WTC11 (cell line): Measurements from ENCODE around the gene CC2D1A. TPM values are rescaled to one million over a fixed set of nuclear protein-coding genes. Genes with fewer than 3 reads are reported as not detected.

ENCODE experiments used
- ATAC-seq: fragments of 200-7000 bp; cut with Tn5 transposase; 2 replicates; pipeline ENCODE4 v1.10.0; 2021; ENCODE audit warnings: mild to moderate bottlenecking, moderate library complexity
- CTCF ChIA-PET: fragments of 300-600 bp; sonication (Branson Sonifier 250); formaldehyde crosslinking; loops from one replicate; lab custom pipeline; 2021; ENCODE audit warnings: antibody characterized with exemption; lab: Charles Lee
- POLR2A ChIA-PET: fragments of 350-600 bp; sonication (Branson Sonifier 250); formaldehyde crosslinking; loops from one replicate; lab custom pipeline; 2021; ENCODE audit warnings: antibody characterized with exemption; lab: Charles Lee
- DNase-seq: peaks from one replicate; pipeline ENCODE4 v3.0.0; 2021; ENCODE audit warnings: low spot score
- H3K27ac Mint-ChIP-seq: 2 replicates; pipeline ENCODE4 v1.8.0; 2021; ENCODE audit warnings: mixed read lengths
- H3K27me3 Mint-ChIP-seq: 2 replicates; pipeline ENCODE4 v1.8.0; 2021; ENCODE audit warnings: low read depth, mild to moderate bottlenecking, moderate library complexity, mixed read lengths
- H3K36me3 Mint-ChIP-seq: 2 replicates; pipeline ENCODE4 v1.8.0; 2021; ENCODE audit warnings: mixed read lengths
- H3K4me1 Mint-ChIP-seq: 2 replicates; pipeline ENCODE4 v1.8.0; 2022; ENCODE audit warnings: mixed read lengths
- H3K4me3 Mint-ChIP-seq: 2 replicates; pipeline ENCODE4 v1.8.0; 2021; ENCODE audit warnings: mild to moderate bottlenecking, moderate library complexity, mixed read lengths
- H3K9me3 Mint-ChIP-seq: 2 replicates; pipeline ENCODE4 v1.8.0; 2021; ENCODE audit warnings: mixed read lengths
- E2F4 ChIP-seq: sonication (generic); formaldehyde crosslinking; IDR thresholded peaks from 2 replicates; pipeline ENCODE4 v1.8.1; 2022; ENCODE audit warnings: low read depth, mild to moderate bottlenecking, moderate library complexity, missing genetic modification reagents, borderline replicate concordance
- ELF4 ChIP-seq: sonication (generic); formaldehyde crosslinking; IDR thresholded peaks from 2 replicates; pipeline ENCODE4 v1.8.1; 2022; ENCODE audit warnings: low read depth, mild to moderate bottlenecking, moderate library complexity, missing genetic modification reagents
- JAZF1 ChIP-seq: fragments of 250-450 bp; sonication (Bioruptor Pico); IDR thresholded peaks from 2 replicates; pipeline ENCODE4 v1.9.0; 2021; ENCODE audit warnings: moderate library complexity, mild to moderate bottlenecking, inconsistent platforms
- MLX ChIP-seq: sonication (generic); formaldehyde crosslinking; IDR thresholded peaks from 2 replicates; pipeline ENCODE4 v1.8.1; 2023; ENCODE audit warnings: mild to moderate bottlenecking, missing genetic modification reagents, moderate library complexity
- PRDM15 ChIP-seq: sonication (generic); formaldehyde crosslinking; IDR thresholded peaks from 2 replicates; pipeline ENCODE4 v1.8.0; 2022; ENCODE audit warnings: missing genetic modification reagents
- STAT6 ChIP-seq: sonication (generic); formaldehyde crosslinking; conservative IDR thresholded peaks from 2 replicates; pipeline ENCODE4 v1.8.1; 2023; ENCODE audit warnings: mild to moderate bottlenecking, low read depth, missing genetic modification reagents, moderate library complexity
- USF1 ChIP-seq: sonication (generic); formaldehyde crosslinking; IDR thresholded peaks from 2 replicates; pipeline ENCODE4 v1.8.0; 2022; ENCODE audit warnings: mild to moderate bottlenecking, missing genetic modification reagents
- ZNF138 ChIP-seq: sonication (generic); formaldehyde crosslinking; conservative IDR thresholded peaks from 2 replicates; pipeline ENCODE4 v1.8.1; 2022; ENCODE audit warnings: mild to moderate bottlenecking, moderate library complexity, missing genetic modification reagents
- ZNF219 ChIP-seq: sonication (generic); formaldehyde crosslinking; IDR thresholded peaks from 2 replicates; pipeline ENCODE4 v1.8.0; 2023; ENCODE audit warnings: missing genetic modification reagents, mild to moderate bottlenecking, borderline replicate concordance
- ZNF423 ChIP-seq: fragments of 250-450 bp; sonication (Bioruptor Pico); IDR thresholded peaks from 2 replicates; pipeline ENCODE4 v2.1.2; 2022; ENCODE audit warnings: mild to moderate bottlenecking, moderate library complexity
- ZNF532 ChIP-seq: fragments of 250-450 bp; sonication (Bioruptor Pico); IDR thresholded peaks from 2 replicates; pipeline ENCODE4 v1.9.0; 2021; ENCODE audit warnings: mild to moderate bottlenecking, borderline replicate concordance
- total RNA-seq: library from RNA; stranded (reverse); gene quantifications from 3 replicates; pipeline ENCODE4 v1.2.3, GENCODE V29; 2021

CC2D1A gene
- total RNA-seq, 1 experiment from 2014 or later: 44.2 TPM

GRCh38 chr19:13885826-13886365, 20.1 kb upstream of the CC2D1A start:
- H3K36me3 Mint-ChIP-seq: no peaks in the 10 kb centered on the region
- ChIA-PET POLR2A (interaction anchor here (0.6 kb wide), 2 partner anchors 116 to 251 kb away, joined by 3 to 8 read pairs; no protein-coding TSS in a partner anchor), CTCF (interaction anchor here (0.7 to 2.6 kb wide), 8 partner anchors 17 to 186 kb away, joined by 3 to 12 read pairs (median 4); partner anchors contain the start of genes DCAF15, IL27RA and MISP3)
- DNase-seq (no peak), ATAC-seq (no peak)
- no peaks in the 10 kb centered on the region for H3K9me3 Mint-ChIP-seq
- TF ChIP-seq ELF4 (no peak), STAT6 (CRISPR knock-in tag) (no peak), ZNF219 (CRISPR knock-in tag) (no peak), ZNF423 (CRISPR knock-in tag) (no peak), MLX (CRISPR knock-in tag) (no peak), ZNF138 (no peak), JAZF1 (no peak), ZNF532 (CRISPR knock-in tag) (no peak), E2F4 (no peak), PRDM15 (CRISPR knock-in tag) (no peak)
- H3K27me3 Mint-ChIP-seq: no peaks in the 10 kb centered on the region; the same call in 1 of the 2 replicates
- peaks cover 20% of the 10 kb centered on the region for H3K4me1 Mint-ChIP-seq
- no peak overlapping the region for H3K4me3 Mint-ChIP-seq
- H3K27ac Mint-ChIP-seq: no peak overlapping the region

GRCh38 chr19:13887018-13887436, 19.0 kb upstream of the CC2D1A start:
- no peak overlapping the region for H3K27ac Mint-ChIP-seq
- ATAC-seq: no peak
- H3K9me3 Mint-ChIP-seq: no peaks in the 10 kb centered on the region
- no peak for DNase-seq
- CTCF ChIA-PET: interaction anchor here (0.5 to 2.6 kb wide), 9 partner anchors 12 to 786 kb away, joined by 3 to 12 read pairs (median 4); partner anchors contain the start of genes DCAF15, IL27RA and MISP3
- TF ChIP-seq USF1: no peak
- no peaks in the 10 kb centered on the region for H3K36me3 Mint-ChIP-seq
- H3K4me1 Mint-ChIP-seq: peaks cover 9% of the 10 kb centered on the region
- H3K27me3 Mint-ChIP-seq: no peaks in the 10 kb centered on the region
- POLR2A ChIA-PET: no interaction called here
- no peak overlapping the region for H3K4me3 Mint-ChIP-seq
